ENCODE measurements around the gene C12orf54. TPM values are rescaled to one million over a fixed set of nuclear protein-coding genes. Genes with fewer than 3 reads are reported as not detected.
A peak's percentile ranks its signal among the peaks of the same experiment; 100 is the strongest.
"Not testable (repeated sequence)": the region's sequence is repeated elsewhere in the genome, so short reads cannot be mapped to it uniquely, and the experiment has no call there.

C12orf54 gene
- total RNA-seq, 1 experiment from 2014 or later, result not detected

- H2AFZ ChIP-seq (ENCODE audit: low read length); H4K20me1 ChIP-seq (ENCODE audit: insufficient read depth, low read depth, low read length); H3K4me1 ChIP-seq (ENCODE audit: low read length); H3K9me2 ChIP-seq (replicated peaks; ENCODE audit: insufficient read depth, low read length); H3K36me3 ChIP-seq (ENCODE audit: insufficient read depth, low read length); H3K79me2 ChIP-seq (ENCODE audit: low read length); H3K9me3 ChIP-seq (ENCODE audit: low read length); DNase-seq; H3K27ac ChIP-seq (ENCODE audit: low read length); H3K9ac ChIP-seq (ENCODE audit: low read length); H3K4me2 ChIP-seq (ENCODE audit: low read depth, low read length, poor library complexity, severe bottlenecking); H3K27me3 ChIP-seq (ENCODE audit: low read length); H3K4me3 ChIP-seq (ENCODE audit: low read length): not testable (repeated sequence)
Observed at GRCh38 chr12:48452961-48453360, 29.3 kb upstream of the C12orf54 start.

- no peaks in the 10 kb centered on the region for H3K79me2 ChIP-seq (ENCODE audit: low read length)
- H3K27me3 ChIP-seq (ENCODE audit: low read length), result no peaks in the 10 kb centered on the region
- H2AFZ ChIP-seq (ENCODE audit: low read length), result no peak overlapping the region
- no peak overlapping the region for H3K4me2 ChIP-seq (ENCODE audit: low read depth, low read length, poor library complexity, severe bottlenecking)
- H3K27ac ChIP-seq (ENCODE audit: low read length), result no peak overlapping the region
- H3K9me2 ChIP-seq (replicated peaks; ENCODE audit: insufficient read depth, low read length), result no peaks in the 10 kb centered on the region
- peak; percentile 61 for DNase-seq
- H3K4me3 ChIP-seq (ENCODE audit: low read length), result no peak overlapping the region
- no peaks in the 10 kb centered on the region for H4K20me1 ChIP-seq (ENCODE audit: insufficient read depth, low read depth, low read length)
- no peak overlapping the region for H3K9ac ChIP-seq (ENCODE audit: low read length)
- no peaks in the 10 kb centered on the region for H3K9me3 ChIP-seq (ENCODE audit: low read length)
- no peaks in the 10 kb centered on the region for H3K36me3 ChIP-seq (ENCODE audit: insufficient read depth, low read length)
- 0 out of 2 replicates have a peak, but pooled peaks cover 7% of the 10 kb centered on the region for H3K4me1 ChIP-seq (ENCODE audit: low read length)
Observed at GRCh38 chr12:48454667-48455066, 27.6 kb upstream of the C12orf54 start.

GRCh38 chr12:48455116-48455515 lies 27.2 kb upstream of the C12orf54 start:
- H3K4me3 ChIP-seq (ENCODE audit: low read length), result no peak overlapping the region
- H3K4me1 ChIP-seq (ENCODE audit: low read length), result 0 out of 2 replicates have a peak, but pooled peaks cover 7% of the 10 kb centered on the region
- DNase-seq, result no peak
- H3K79me2 ChIP-seq (ENCODE audit: low read length), result no peaks in the 10 kb centered on the region
- no peak overlapping the region for H3K4me2 ChIP-seq (ENCODE audit: low read depth, low read length, poor library complexity, severe bottlenecking)
- no peaks in the 10 kb centered on the region for H3K9me2 ChIP-seq (replicated peaks; ENCODE audit: insufficient read depth, low read length)
- H2AFZ ChIP-seq (ENCODE audit: low read length), result no peak overlapping the region
- no peak overlapping the region for H3K9ac ChIP-seq (ENCODE audit: low read length)
- H3K9me3 ChIP-seq (ENCODE audit: low read length), result no peaks in the 10 kb centered on the region
- H4K20me1 ChIP-seq (ENCODE audit: insufficient read depth, low read depth, low read length), result no peaks in the 10 kb centered on the region
- no peaks in the 10 kb centered on the region for H3K36me3 ChIP-seq (ENCODE audit: insufficient read depth, low read length)
- no peaks in the 10 kb centered on the region for H3K27me3 ChIP-seq (ENCODE audit: low read length)
- H3K27ac ChIP-seq (ENCODE audit: low read length), result no peak overlapping the region

GRCh38 chr12:48459259-48459658 lies 23.0 kb upstream of the C12orf54 start:
- no peaks in the 10 kb centered on the region for H3K9me2 ChIP-seq (replicated peaks; ENCODE audit: insufficient read depth, low read length)
- H3K27me3 ChIP-seq (ENCODE audit: low read length), result no peaks in the 10 kb centered on the region; the same call in 1 of the 2 replicates
- H3K4me3 ChIP-seq (ENCODE audit: low read length), result no peak overlapping the region

GRCh38 chr12:48469027-48469426 lies 13.3 kb upstream of the C12orf54 start:
- not testable (repeated sequence) for H3K9ac ChIP-seq (ENCODE audit: low read length); H3K36me3 ChIP-seq (ENCODE audit: insufficient read depth, low read length); H3K79me2 ChIP-seq (ENCODE audit: low read length); H3K27me3 ChIP-seq (ENCODE audit: low read length); H4K20me1 ChIP-seq (ENCODE audit: insufficient read depth, low read depth, low read length); H3K9me3 ChIP-seq (ENCODE audit: low read length); H3K4me3 ChIP-seq (ENCODE audit: low read length); H3K4me2 ChIP-seq (ENCODE audit: low read depth, low read length, poor library complexity, severe bottlenecking); DNase-seq; H3K27ac ChIP-seq (ENCODE audit: low read length); H2AFZ ChIP-seq (ENCODE audit: low read length); H3K9me2 ChIP-seq (replicated peaks; ENCODE audit: insufficient read depth, low read length); H3K4me1 ChIP-seq (ENCODE audit: low read length)

More at GRCh38 chr12:48459259-48459658, 23.0 kb upstream of the C12orf54 start:
- no peaks in the 10 kb centered on the region for H3K9me3 ChIP-seq (ENCODE audit: low read length)
- no peak overlapping the region for H3K9ac ChIP-seq (ENCODE audit: low read length)
- H2AFZ ChIP-seq (ENCODE audit: low read length), result no peak overlapping the region
- H4K20me1 ChIP-seq (ENCODE audit: insufficient read depth, low read depth, low read length), result no peaks in the 10 kb centered on the region
- H3K27ac ChIP-seq (ENCODE audit: low read length), result no peak overlapping the region
- no peak overlapping the region for H3K4me2 ChIP-seq (ENCODE audit: low read depth, low read length, poor library complexity, severe bottlenecking)
- no peaks in the 10 kb centered on the region for H3K4me1 ChIP-seq (ENCODE audit: low read length)
- H3K36me3 ChIP-seq (ENCODE audit: insufficient read depth, low read length), result no peaks in the 10 kb centered on the region
- H3K79me2 ChIP-seq (ENCODE audit: low read length), result no peaks in the 10 kb centered on the region
- DNase-seq, result no peak

- peaks cover 3% of the 10 kb centered on the region; the same call in 1 of the 2 replicates for H3K9me3 ChIP-seq (ENCODE audit: low read length)
- no peaks in the 10 kb centered on the region for H3K79me2 ChIP-seq (ENCODE audit: low read length)
- H3K36me3 ChIP-seq (ENCODE audit: insufficient read depth, low read length), result no peaks in the 10 kb centered on the region
- no peak within 1 kb of the TSS for H3K4me2 ChIP-seq (ENCODE audit: low read depth, low read length, poor library complexity, severe bottlenecking)
- no peak within 1 kb of the TSS for H2AFZ ChIP-seq (ENCODE audit: low read length)
- H3K4me1 ChIP-seq (ENCODE audit: low read length), result no peaks in the 10 kb centered on the region
- no peak within 1 kb of the TSS for H3K4me3 ChIP-seq (ENCODE audit: low read length)
- no peaks in the 10 kb centered on the region for H4K20me1 ChIP-seq (ENCODE audit: insufficient read depth, low read depth, low read length)
- H3K9me2 ChIP-seq (replicated peaks; ENCODE audit: insufficient read depth, low read length), result no peaks in the 10 kb centered on the region
- no peaks in the 10 kb centered on the region for H3K27me3 ChIP-seq (ENCODE audit: low read length)
- DNase-seq, result no peak
- no peak within 1 kb of the TSS for H3K27ac ChIP-seq (ENCODE audit: low read length)
- H3K9ac ChIP-seq (ENCODE audit: low read length), result no peak within 1 kb of the TSS
Observed at GRCh38 chr12:48472259-48472658, 10.0 kb upstream of the C12orf54 start, which contains the start of gene ANP32D. Gene ANP32D, plus strand, starts transcription at chr12:48472559. Its CDS starts 106 bp downstream, at chr12:48472665.

GRCh38 chr12:48473061-48473460 lies 9.2 kb upstream of the C12orf54 start:
- no peak for DNase-seq
- H3K36me3 ChIP-seq (ENCODE audit: insufficient read depth, low read length), result no peaks in the 10 kb centered on the region
- H3K9ac ChIP-seq (ENCODE audit: low read length), result no peak overlapping the region
- no peaks in the 10 kb centered on the region for H3K27me3 ChIP-seq (ENCODE audit: low read length)
- H3K4me1 ChIP-seq (ENCODE audit: low read length), result no peaks in the 10 kb centered on the region
- H2AFZ ChIP-seq (ENCODE audit: low read length), result no peak overlapping the region
- no peak overlapping the region for H3K4me3 ChIP-seq (ENCODE audit: low read length)
- H3K9me3 ChIP-seq (ENCODE audit: low read length), result peaks cover 1% of the 10 kb centered on the region; the same call in 1 of the 2 replicates
- H3K4me2 ChIP-seq (ENCODE audit: low read depth, low read length, poor library complexity, severe bottlenecking), result no peak overlapping the region
- H3K9me2 ChIP-seq (replicated peaks; ENCODE audit: insufficient read depth, low read length), result no peaks in the 10 kb centered on the region
- H4K20me1 ChIP-seq (ENCODE audit: insufficient read depth, low read depth, low read length), result no peaks in the 10 kb centered on the region
- no peak overlapping the region for H3K27ac ChIP-seq (ENCODE audit: low read length)
- no peaks in the 10 kb centered on the region for H3K79me2 ChIP-seq (ENCODE audit: low read length)

GRCh38 chr12:48474497-48474896 lies 7.8 kb upstream of the C12orf54 start:
- not testable (repeated sequence) for H3K4me2 ChIP-seq (ENCODE audit: low read depth, low read length, poor library complexity, severe bottlenecking); H2AFZ ChIP-seq (ENCODE audit: low read length); H3K9me2 ChIP-seq (replicated peaks; ENCODE audit: insufficient read depth, low read length); H3K9ac ChIP-seq (ENCODE audit: low read length); H4K20me1 ChIP-seq (ENCODE audit: insufficient read depth, low read depth, low read length); H3K27me3 ChIP-seq (ENCODE audit: low read length); DNase-seq; H3K27ac ChIP-seq (ENCODE audit: low read length); H3K9me3 ChIP-seq (ENCODE audit: low read length); H3K79me2 ChIP-seq (ENCODE audit: low read length); H3K4me1 ChIP-seq (ENCODE audit: low read length); H3K36me3 ChIP-seq (ENCODE audit: insufficient read depth, low read length); H3K4me3 ChIP-seq (ENCODE audit: low read length)

GRCh38 chr12:48482930-48483329 lies 632 bp downstream of the C12orf54 start:
- Histone ChIP-seq H3K36me3 (ENCODE audit: insufficient read depth, low read length) (no peaks in the 10 kb centered on the region), H3K4me2 (ENCODE audit: low read depth, low read length, poor library complexity, severe bottlenecking) (no peak overlapping the region), H3K9me2 (replicated peaks; ENCODE audit: insufficient read depth, low read length) (no peaks in the 10 kb centered on the region), H2AFZ (ENCODE audit: low read length) (no peak overlapping the region), H3K9me3 (ENCODE audit: low read length) (no peaks in the 10 kb centered on the region), H3K4me1 (ENCODE audit: low read length) (no peaks in the 10 kb centered on the region), H3K4me3 (ENCODE audit: low read length) (no peak overlapping the region), H3K27me3 (ENCODE audit: low read length) (no peaks in the 10 kb centered on the region), H3K27ac (ENCODE audit: low read length) (no peak overlapping the region), H3K9ac (ENCODE audit: low read length) (no peak overlapping the region), H4K20me1 (ENCODE audit: insufficient read depth, low read depth, low read length) (no peaks in the 10 kb centered on the region), H3K79me2 (ENCODE audit: low read length) (no peaks in the 10 kb centered on the region)
- no peak for DNase-seq
